ENCODE results near the gene IGSF8.

DNA sequence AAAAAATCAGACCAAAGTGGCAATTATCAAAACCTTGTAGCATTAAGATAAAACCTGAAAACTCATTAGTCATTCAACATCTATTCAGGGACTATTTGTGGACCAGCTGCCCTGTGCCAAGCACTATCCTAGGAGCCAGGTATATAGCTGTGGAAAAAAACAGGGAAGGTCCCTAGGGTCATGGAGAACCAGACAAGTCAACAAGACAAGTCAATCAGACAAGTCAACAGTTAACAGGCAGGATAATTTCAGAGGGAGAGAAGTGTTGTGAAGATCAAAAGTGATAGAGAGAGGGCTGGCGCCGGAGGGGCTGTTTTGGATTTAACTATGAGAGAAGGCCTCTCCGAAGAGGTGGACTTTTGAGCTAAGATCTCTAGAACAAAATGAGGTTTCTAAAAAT lies 49.7 kb upstream of the IGSF8 start:
- TF ChIP-seq CBX2 (IDR thresholded peaks at IDR 0.05; ENCODE audit: borderline replicate concordance, low read depth), result no peak
- TF ChIP-seq CTCF (IDR thresholded peaks at IDR 0.05), result no peak
- TF ChIP-seq POLR2A (IDR thresholded peaks at IDR 0.05; ENCODE audit: low read length), result no peak
- TF ChIP-seq SREBF2 (IDR thresholded peaks at IDR 0.05), result no peak
- no peak for TF ChIP-seq GATA3 (IDR thresholded peaks at IDR 0.05; ENCODE audit: borderline replicate concordance)
- no peak for TF ChIP-seq SMC3 (IDR thresholded peaks at IDR 0.05)
- TF ChIP-seq, protein P1, sequence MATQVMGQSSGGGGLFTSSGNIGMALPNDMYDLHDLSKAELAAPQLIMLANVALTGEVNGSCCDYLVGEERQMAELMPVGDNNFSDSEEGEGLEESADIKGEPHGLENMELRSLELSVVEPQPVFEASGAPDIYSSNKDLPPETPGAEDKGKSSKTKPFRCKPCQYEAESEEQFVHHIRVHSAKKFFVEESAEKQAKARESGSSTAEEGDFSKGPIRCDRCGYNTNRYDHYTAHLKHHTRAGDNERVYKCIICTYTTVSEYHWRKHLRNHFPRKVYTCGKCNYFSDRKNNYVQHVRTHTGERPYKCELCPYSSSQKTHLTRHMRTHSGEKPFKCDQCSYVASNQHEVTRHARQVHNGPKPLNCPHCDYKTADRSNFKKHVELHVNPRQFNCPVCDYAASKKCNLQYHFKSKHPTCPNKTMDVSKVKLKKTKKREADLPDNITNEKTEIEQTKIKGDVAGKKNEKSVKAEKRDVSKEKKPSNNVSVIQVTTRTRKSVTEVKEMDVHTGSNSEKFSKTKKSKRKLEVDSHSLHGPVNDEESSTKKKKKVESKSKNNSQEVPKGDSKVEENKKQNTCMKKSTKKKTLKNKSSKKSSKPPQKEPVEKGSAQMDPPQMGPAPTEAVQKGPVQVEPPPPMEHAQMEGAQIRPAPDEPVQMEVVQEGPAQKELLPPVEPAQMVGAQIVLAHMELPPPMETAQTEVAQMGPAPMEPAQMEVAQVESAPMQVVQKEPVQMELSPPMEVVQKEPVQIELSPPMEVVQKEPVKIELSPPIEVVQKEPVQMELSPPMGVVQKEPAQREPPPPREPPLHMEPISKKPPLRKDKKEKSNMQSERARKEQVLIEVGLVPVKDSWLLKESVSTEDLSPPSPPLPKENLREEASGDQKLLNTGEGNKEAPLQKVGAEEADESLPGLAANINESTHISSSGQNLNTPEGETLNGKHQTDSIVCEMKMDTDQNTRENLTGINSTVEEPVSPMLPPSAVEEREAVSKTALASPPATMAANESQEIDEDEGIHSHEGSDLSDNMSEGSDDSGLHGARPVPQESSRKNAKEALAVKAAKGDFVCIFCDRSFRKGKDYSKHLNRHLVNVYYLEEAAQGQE (IDR thresholded peaks at IDR 0.05), result no peak
- no peak for TF ChIP-seq RFX5 (IDR thresholded peaks at IDR 0.05)

Data from A549 (cell line).